ENCODE data around the gene DMBT1.

DNA sequence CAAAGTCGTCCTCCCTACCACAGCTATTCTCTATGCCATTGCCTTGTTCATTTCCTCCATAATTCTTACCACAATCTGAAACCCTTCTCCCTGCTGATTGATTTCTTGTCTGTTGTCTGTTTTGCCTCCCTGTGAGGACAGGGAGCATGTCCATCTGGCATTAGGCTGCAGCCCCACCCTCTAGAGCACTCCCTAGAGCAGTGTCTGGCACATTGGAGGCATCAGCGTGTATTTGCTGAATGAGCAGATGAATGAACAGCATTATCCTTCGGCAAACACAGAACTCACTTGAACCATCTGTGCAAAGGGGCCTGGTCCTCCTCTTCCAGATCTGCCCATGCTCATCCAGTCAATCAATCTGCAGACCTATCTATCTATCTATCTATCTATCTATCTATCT, 5.1 kb upstream of the DMBT1 start:
- TF ChIP-seq POLR2A (IDR thresholded peaks at IDR 0.05; ENCODE audit: extremely low read depth, insufficient read length) (no peak), MYC (IDR thresholded peaks at IDR 0.05; ENCODE audit: low read depth, low read length) (no peak)
- TF ChIP-seq, protein P1, sequence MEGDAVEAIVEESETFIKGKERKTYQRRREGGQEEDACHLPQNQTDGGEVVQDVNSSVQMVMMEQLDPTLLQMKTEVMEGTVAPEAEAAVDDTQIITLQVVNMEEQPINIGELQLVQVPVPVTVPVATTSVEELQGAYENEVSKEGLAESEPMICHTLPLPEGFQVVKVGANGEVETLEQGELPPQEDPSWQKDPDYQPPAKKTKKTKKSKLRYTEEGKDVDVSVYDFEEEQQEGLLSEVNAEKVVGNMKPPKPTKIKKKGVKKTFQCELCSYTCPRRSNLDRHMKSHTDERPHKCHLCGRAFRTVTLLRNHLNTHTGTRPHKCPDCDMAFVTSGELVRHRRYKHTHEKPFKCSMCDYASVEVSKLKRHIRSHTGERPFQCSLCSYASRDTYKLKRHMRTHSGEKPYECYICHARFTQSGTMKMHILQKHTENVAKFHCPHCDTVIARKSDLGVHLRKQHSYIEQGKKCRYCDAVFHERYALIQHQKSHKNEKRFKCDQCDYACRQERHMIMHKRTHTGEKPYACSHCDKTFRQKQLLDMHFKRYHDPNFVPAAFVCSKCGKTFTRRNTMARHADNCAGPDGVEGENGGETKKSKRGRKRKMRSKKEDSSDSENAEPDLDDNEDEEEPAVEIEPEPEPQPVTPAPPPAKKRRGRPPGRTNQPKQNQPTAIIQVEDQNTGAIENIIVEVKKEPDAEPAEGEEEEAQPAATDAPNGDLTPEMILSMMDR (IDR thresholded peaks at IDR 0.05; ENCODE audit: low read depth, low read length): no peak

Data from NB4 (cell line).